Measurements from ENCODE around the gene ASRGL1. TPM values are rescaled to one million over a fixed set of nuclear protein-coding genes. Genes with fewer than 3 reads are reported as not detected.
"Not testable (repeated sequence)": the region's sequence is repeated elsewhere in the genome, so short reads cannot be mapped to it uniquely, and the experiment has no call there.

ASRGL1 gene
- total RNA-seq, 3 donors from 2014 or later (not counting 1 experiment from before 2014, with no cell fraction given) = 1.9 to 9.7 (median 3.4) TPM

DNA sequence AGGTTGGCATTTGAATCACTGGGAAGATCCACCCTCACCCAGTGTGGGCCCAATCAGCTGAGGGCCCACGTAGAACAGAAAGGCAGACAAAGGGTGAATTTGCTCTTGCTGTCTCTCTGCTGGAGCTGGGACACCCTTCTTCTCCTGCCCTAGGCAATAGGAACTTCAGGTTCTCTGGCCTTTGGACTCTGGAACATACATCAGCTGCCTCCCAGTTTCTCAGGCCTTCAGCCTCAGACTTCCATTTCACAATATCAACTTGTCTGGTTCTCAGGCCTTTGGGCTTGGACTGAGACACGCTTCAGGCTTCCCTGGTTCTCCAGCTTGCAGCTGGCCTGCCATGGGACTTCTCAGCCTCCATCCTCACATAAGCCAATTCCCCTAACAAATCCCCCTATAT lies 14.7 kb upstream of the ASRGL1 start:
- no peaks in the 10 kb centered on the region for H3K9me3 Mint-ChIP-seq
- no peaks in the 10 kb centered on the region for H3K27me3 ChIP-seq (ENCODE audit: control insufficient read depth, insufficient read depth, low read length)
- 80% methylated on average over 2 of the region's 2 CpGs for WGBS (ENCODE audit: insufficient coverage)
- no peaks in the 10 kb centered on the region for H3K36me3 ChIP-seq (ENCODE audit: control insufficient read depth, insufficient read depth, low read length)
- H3K4me3 ChIP-seq (ENCODE audit: low read length) = no peak overlapping the region
- no peak overlapping the region for H3K4me3 Mint-ChIP-seq
- no peaks in the 10 kb centered on the region for H3K36me3 Mint-ChIP-seq
- no peak for DNase-seq
- no peaks in the 10 kb centered on the region for H3K4me1 ChIP-seq (ENCODE audit: control insufficient read depth, insufficient read depth, low read length)
- no peak overlapping the region for H3K27ac ChIP-seq (ENCODE audit: low read length)
- no peaks in the 10 kb centered on the region for H3K9me3 ChIP-seq (ENCODE audit: control insufficient read depth, insufficient read depth, low read length)
- H3K4me1 Mint-ChIP-seq = no peaks in the 10 kb centered on the region
- no peak overlapping the region for H3K27ac Mint-ChIP-seq
- TF ChIP-seq, protein P1, sequence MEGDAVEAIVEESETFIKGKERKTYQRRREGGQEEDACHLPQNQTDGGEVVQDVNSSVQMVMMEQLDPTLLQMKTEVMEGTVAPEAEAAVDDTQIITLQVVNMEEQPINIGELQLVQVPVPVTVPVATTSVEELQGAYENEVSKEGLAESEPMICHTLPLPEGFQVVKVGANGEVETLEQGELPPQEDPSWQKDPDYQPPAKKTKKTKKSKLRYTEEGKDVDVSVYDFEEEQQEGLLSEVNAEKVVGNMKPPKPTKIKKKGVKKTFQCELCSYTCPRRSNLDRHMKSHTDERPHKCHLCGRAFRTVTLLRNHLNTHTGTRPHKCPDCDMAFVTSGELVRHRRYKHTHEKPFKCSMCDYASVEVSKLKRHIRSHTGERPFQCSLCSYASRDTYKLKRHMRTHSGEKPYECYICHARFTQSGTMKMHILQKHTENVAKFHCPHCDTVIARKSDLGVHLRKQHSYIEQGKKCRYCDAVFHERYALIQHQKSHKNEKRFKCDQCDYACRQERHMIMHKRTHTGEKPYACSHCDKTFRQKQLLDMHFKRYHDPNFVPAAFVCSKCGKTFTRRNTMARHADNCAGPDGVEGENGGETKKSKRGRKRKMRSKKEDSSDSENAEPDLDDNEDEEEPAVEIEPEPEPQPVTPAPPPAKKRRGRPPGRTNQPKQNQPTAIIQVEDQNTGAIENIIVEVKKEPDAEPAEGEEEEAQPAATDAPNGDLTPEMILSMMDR (IDR thresholded peaks at IDR 0.05) = no peak
- intact Hi-C loops (cut with micrococcal nuclease) = no loop called here
- H3K27me3 Mint-ChIP-seq (ENCODE audit: low read depth in 2 of 2) = peaks cover 0 to 15% of the 10 kb centered on the region in 2 donors
- ATAC-seq = no peak

DNA sequence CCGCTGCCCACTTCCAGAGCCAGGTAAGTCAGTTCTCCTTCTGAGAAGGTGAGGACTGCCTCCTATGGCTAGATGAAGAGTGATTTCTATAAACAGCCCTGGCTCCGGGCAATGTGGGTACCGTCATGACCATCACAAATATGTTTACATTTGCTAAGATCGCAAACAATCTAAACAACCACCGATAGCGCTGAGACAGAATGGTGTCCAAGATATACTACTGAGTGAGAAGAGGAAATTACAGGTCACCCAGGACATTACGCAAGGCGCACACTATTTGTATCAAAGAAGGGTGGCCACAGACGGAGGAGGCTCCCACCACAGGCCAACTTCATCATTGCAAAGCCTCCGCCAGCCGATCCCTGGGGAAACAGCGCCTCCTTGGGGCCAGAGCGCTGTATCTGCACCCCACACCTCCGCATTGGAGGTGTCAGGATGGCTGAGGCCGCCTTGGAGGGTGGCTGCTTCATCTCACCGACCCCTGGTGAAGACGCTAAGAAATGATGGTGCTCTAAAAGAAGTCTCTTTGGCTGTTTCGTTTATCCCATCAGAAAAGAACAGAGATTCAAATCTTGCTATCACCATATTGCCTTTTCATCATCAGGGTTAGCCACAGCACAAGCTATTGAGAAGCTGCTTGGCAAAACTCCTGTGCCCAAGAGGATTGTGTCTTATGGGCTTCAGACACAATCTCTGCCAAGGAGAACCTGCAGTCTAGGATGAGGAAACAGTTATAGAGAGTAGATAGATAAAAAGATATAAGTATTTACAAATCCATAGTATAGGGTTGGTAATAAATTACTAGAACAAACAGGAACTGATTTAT lies 12.3 kb upstream of the ASRGL1 start:
- ATAC-seq (peak; percentile 83 to 97 (median 86)), DNase-seq (peak; percentile 49 to 66)

GRCh38 chr11:62325781-62326180 lies 11.5 kb upstream of the ASRGL1 start:
- DNase-seq; intact Hi-C loops (cut with micrococcal nuclease); H3K27me3 ChIP-seq (ENCODE audit: control insufficient read depth, insufficient read depth, low read length): not testable (repeated sequence)

More for the DNA sequence above, 12.3 kb upstream of the ASRGL1 start:
- Mint-ChIP-seq H3K27ac (no peak overlapping the region), H3K4me1 (no peaks in the 10 kb centered on the region), H3K9me3 (no peaks in the 10 kb centered on the region), H3K36me3 (no peaks in the 10 kb centered on the region), H3K27me3 (ENCODE audit: low read depth in 2 of 2) (peaks cover 0 to 11% of the 10 kb centered on the region in 2 donors), H3K4me3 (no peak overlapping the region)
- H3K36me3 ChIP-seq (ENCODE audit: control insufficient read depth, insufficient read depth, low read length) = no peaks in the 10 kb centered on the region
- TF ChIP-seq, protein P1 (IDR thresholded peaks at IDR 0.05) = peak; percentile 56
- intact Hi-C loops (cut with micrococcal nuclease) = no loop called here
- no peaks in the 10 kb centered on the region for H3K4me1 ChIP-seq (ENCODE audit: control insufficient read depth, insufficient read depth, low read length)
- H3K9me3 ChIP-seq (ENCODE audit: control insufficient read depth, insufficient read depth, low read length) = no peaks in the 10 kb centered on the region
- WGBS (ENCODE audit: insufficient coverage) = 28% methylated on average over 17 of the region's 18 CpGs
- no peak overlapping the region for H3K4me3 ChIP-seq (ENCODE audit: low read length)
- no peaks in the 10 kb centered on the region for H3K27me3 ChIP-seq (ENCODE audit: control insufficient read depth, insufficient read depth, low read length)
- H3K27ac ChIP-seq (ENCODE audit: low read length) = no peak overlapping the region

GRCh38 chr11:62326719-62327118 lies 10.5 kb upstream of the ASRGL1 start:
- ATAC-seq = not testable (repeated sequence)

More at GRCh38 chr11:62325781-62326180, 11.5 kb upstream of the ASRGL1 start:
- H3K36me3 ChIP-seq (ENCODE audit: control insufficient read depth, insufficient read depth, low read length); H3K4me3 ChIP-seq (ENCODE audit: low read length); H3K4me3 Mint-ChIP-seq; H3K4me1 Mint-ChIP-seq; H3K27ac Mint-ChIP-seq; ATAC-seq; H3K9me3 Mint-ChIP-seq; H3K4me1 ChIP-seq (ENCODE audit: control insufficient read depth, insufficient read depth, low read length); H3K9me3 ChIP-seq (ENCODE audit: control insufficient read depth, insufficient read depth, low read length); H3K27ac ChIP-seq (ENCODE audit: low read length); H3K36me3 Mint-ChIP-seq: not testable (repeated sequence)
- WGBS (ENCODE audit: insufficient coverage) = 72% methylated on average over 5 of the region's 5 CpGs
- H3K27me3 Mint-ChIP-seq (ENCODE audit: low read depth in 2 of 2) = peaks cover under 1 to 10% of the 10 kb centered on the region in 2 donors

DNA sequence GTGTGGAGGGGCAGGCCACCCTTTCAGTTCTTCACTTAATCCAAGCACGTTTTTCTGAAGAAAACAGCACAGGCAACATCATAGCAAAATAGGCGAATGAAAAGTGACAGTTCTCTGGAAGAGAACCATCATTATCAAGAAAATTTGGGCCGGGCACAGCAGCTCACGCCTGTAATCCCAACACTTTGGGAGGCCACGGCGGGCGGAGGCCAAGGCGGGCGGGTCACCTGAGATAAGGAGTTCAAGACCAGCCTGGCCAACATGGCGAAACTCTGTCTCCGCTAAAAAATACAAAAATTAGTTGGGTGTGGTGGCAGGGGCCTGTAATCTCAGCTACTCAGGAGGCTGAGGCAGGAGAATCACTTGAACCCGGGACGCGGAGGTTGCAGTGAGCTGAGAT lies 9.7 kb upstream of the ASRGL1 start:
- H3K4me1 ChIP-seq (ENCODE audit: control insufficient read depth, insufficient read depth, low read length); H3K9me3 Mint-ChIP-seq; H3K9me3 ChIP-seq (ENCODE audit: control insufficient read depth, insufficient read depth, low read length); H3K36me3 Mint-ChIP-seq; H3K4me3 ChIP-seq (ENCODE audit: low read length); ATAC-seq; DNase-seq; H3K36me3 ChIP-seq (ENCODE audit: control insufficient read depth, insufficient read depth, low read length); H3K27ac Mint-ChIP-seq; H3K27ac ChIP-seq (ENCODE audit: low read length); H3K4me1 Mint-ChIP-seq; intact Hi-C loops (cut with micrococcal nuclease); H3K4me3 Mint-ChIP-seq; H3K27me3 ChIP-seq (ENCODE audit: control insufficient read depth, insufficient read depth, low read length): not testable (repeated sequence)
- WGBS (ENCODE audit: insufficient coverage) = 97% methylated on average over 14 of the region's 14 CpGs
- H3K27me3 Mint-ChIP-seq (ENCODE audit: low read depth in 2 of 2) = peaks cover 5 to 17% of the 10 kb centered on the region in 2 donors

More at GRCh38 chr11:62326719-62327118, 10.5 kb upstream of the ASRGL1 start:
- intact Hi-C loops (cut with micrococcal nuclease); H3K27ac ChIP-seq (ENCODE audit: low read length); H3K27ac Mint-ChIP-seq; H3K9me3 ChIP-seq (ENCODE audit: control insufficient read depth, insufficient read depth, low read length); DNase-seq; H3K36me3 ChIP-seq (ENCODE audit: control insufficient read depth, insufficient read depth, low read length); H3K27me3 ChIP-seq (ENCODE audit: control insufficient read depth, insufficient read depth, low read length); H3K36me3 Mint-ChIP-seq; H3K4me3 ChIP-seq (ENCODE audit: low read length); H3K4me1 Mint-ChIP-seq; H3K4me1 ChIP-seq (ENCODE audit: control insufficient read depth, insufficient read depth, low read length); H3K4me3 Mint-ChIP-seq; H3K9me3 Mint-ChIP-seq: not testable (repeated sequence)
- peaks cover 5 to 17% of the 10 kb centered on the region in 2 donors for H3K27me3 Mint-ChIP-seq (ENCODE audit: low read depth in 2 of 2)
- 55% methylated on average over 5 of the region's 6 CpGs for WGBS (ENCODE audit: insufficient coverage)

GRCh38 chr11:62331264-62331663 lies 6.0 kb upstream of the ASRGL1 start:
- H3K36me3 Mint-ChIP-seq; ATAC-seq; H3K9me3 ChIP-seq (ENCODE audit: control insufficient read depth, insufficient read depth, low read length); H3K4me1 Mint-ChIP-seq; H3K9me3 Mint-ChIP-seq; H3K27me3 ChIP-seq (ENCODE audit: control insufficient read depth, insufficient read depth, low read length); DNase-seq; H3K4me1 ChIP-seq (ENCODE audit: control insufficient read depth, insufficient read depth, low read length); H3K27ac Mint-ChIP-seq; H3K36me3 ChIP-seq (ENCODE audit: control insufficient read depth, insufficient read depth, low read length); intact Hi-C loops (cut with micrococcal nuclease); H3K4me3 ChIP-seq (ENCODE audit: low read length); H3K4me3 Mint-ChIP-seq; H3K27ac ChIP-seq (ENCODE audit: low read length): not testable (repeated sequence)
- WGBS (ENCODE audit: insufficient coverage) = 89% methylated on average over 3 of the region's 3 CpGs
- H3K27me3 Mint-ChIP-seq (ENCODE audit: low read depth in 2 of 2) = peaks cover 17 to 29% of the 10 kb centered on the region in 2 donors
